Neural cell (in vitro differentiated cells): ENCODE results near the gene KIF12.

Experiments used
- CTCF ChIP-seq: fragments of 450-650 bp; IDR thresholded peaks from 2 replicates; pipeline ENCODE4 v1.5.1; 2014; ENCODE audit warnings: antibody characterized with exemption, mild to moderate bottlenecking, moderate library complexity; ENCODE audit not compliant: poor library complexity, severe bottlenecking
- EP300 ChIP-seq: fragments of 450-650 bp; conservative IDR thresholded peaks from 2 replicates; pipeline ENCODE4 v1.6.1; 2014; ENCODE audit warnings: antibody characterized with exemption, mild to moderate bottlenecking, moderate library complexity; ENCODE audit not compliant: poor library complexity, severe bottlenecking
- EZH2 ChIP-seq: fragments of 200-600, 300-800 bp; shearing (Covaris generic), sonication (generic); IDR thresholded peaks from 2 replicates; pipeline ENCODE4 v1.6.1; 2014; ENCODE audit warnings: antibody characterized with exemption, low read length, borderline replicate concordance, mild to moderate bottlenecking; ENCODE audit not compliant: insufficient read depth, poor library complexity, severe bottlenecking
- POLR2AphosphoS5 ChIP-seq: IDR thresholded peaks from 2 replicates; pipeline ENCODE4 v1.6.1; 2012
- RAD21 ChIP-seq: fragments of 450-650 bp; conservative IDR thresholded peaks from 2 replicates; pipeline ENCODE4 v1.6.1; 2014; ENCODE audit warnings: antibody characterized with exemption, mild to moderate bottlenecking, moderate library complexity
- REST ChIP-seq: IDR thresholded peaks from 2 replicates; pipeline ENCODE4 v1.6.1; 2012; ENCODE audit warnings: borderline replicate concordance
- SMC3 ChIP-seq: fragments of 450-650 bp; conservative IDR thresholded peaks from 2 replicates; pipeline ENCODE4 v1.6.1; 2014; ENCODE audit warnings: antibody characterized with exemption, mild to moderate bottlenecking, moderate library complexity; ENCODE audit not compliant: poor library complexity
- TAF1 ChIP-seq: IDR thresholded peaks from 2 replicates; pipeline ENCODE4 v1.6.1; 2012; ENCODE audit warnings: low read depth

- TF ChIP-seq REST (no peak), EP300 (no peak), POLR2AphosphoS5 (no peak), EZH2 (no peak), CTCF (no peak), SMC3 (no peak), TAF1 (no peak), RAD21 (no peak)
Observed at GRCh38 chr9:114109124-114109523, 10.0 kb upstream of the KIF12 start.
